Measurements from ENCODE around the gene DNAJA3. TPM values are rescaled to one million over a fixed set of nuclear protein-coding genes. Genes with fewer than 3 reads are reported as not detected.

Gene DNAJA3
- total and polyA plus RNA-seq, 2 donors (not counting 3 experiments of a cell fraction or from before 2014, with no cell fraction given) = 33.4 to 45.4 TPM

DNA sequence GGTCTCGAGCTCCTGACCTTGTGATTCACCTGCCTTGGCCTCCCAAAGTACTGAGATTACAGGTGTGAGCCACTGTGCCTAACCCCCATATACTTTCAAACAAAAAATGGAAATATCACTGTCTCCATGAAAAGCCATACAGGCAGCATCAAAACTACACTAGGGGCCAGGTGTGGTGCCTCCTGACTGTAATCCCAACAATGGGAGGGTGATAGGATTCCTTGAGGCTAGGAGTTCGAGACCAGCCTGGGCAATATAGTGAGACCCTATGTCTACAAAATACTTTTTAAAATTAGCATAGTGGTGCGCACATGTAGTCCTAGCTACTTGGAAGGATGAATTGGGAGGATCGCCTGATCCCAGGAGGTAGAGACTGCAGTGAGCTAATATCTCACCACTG, 66.2 kb downstream of the DNAJA3 start:
- no peaks in the 10 kb centered on the region for H3K9me1 ChIP-seq (replicated peaks; ENCODE audit: control insufficient read depth, extremely low read depth, insufficient read depth, low read length)
- FAIRE-seq (no peak), DNase-seq (ENCODE audit: low read depth, low spot score) (no peak)
- POLR2A ChIA-PET = no interaction called here
- no peak overlapping the region for H3K4me2 ChIP-seq (ENCODE audit: insufficient read depth, low read length)
- H3K36me3 ChIP-seq (ENCODE audit: control insufficient read depth in 2 of 2, extremely low read depth in 1 of 2, insufficient read depth in 2 of 2, low read length in 2 of 2) = peaks cover 2 to 7% of the 10 kb centered on the region in 2 experiments
- dilution Hi-C loops (cut with MboI; ENCODE audit: extremely low pct_ligation_motif_present, low sequenced_read_pairs) (no loop called here), intact Hi-C loops (cut with micrococcal nuclease) (no loop called here)
- no peak overlapping the region for H3K9ac ChIP-seq (replicated peaks; ENCODE audit: extremely low read depth, insufficient read depth, low read length)
- H3K79me2 ChIP-seq (ENCODE audit: control insufficient read depth, insufficient read depth, low read length) = peaks cover 41% of the 10 kb centered on the region
- peaks cover 26% of the 10 kb centered on the region for H3K4me1 ChIP-seq (ENCODE audit: control insufficient read depth, extremely low read depth, insufficient read depth, low read length)
- H3K4me3 ChIP-seq (replicated peaks in 1 of 3; ENCODE audit: insufficient read depth in 1 of 3, low read depth in 1 of 3, low read length in 3 of 3) = no peak overlapping the region
- TF ChIP-seq, protein P1, sequence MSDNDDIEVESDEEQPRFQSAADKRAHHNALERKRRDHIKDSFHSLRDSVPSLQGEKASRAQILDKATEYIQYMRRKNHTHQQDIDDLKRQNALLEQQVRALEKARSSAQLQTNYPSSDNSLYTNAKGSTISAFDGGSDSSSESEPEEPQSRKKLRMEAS (IDR thresholded peaks at IDR 0.05; ENCODE audit: insufficient read depth, insufficient read length) = no peak
- no peak for TF ChIP-seq GATA2 (IDR thresholded peaks at IDR 0.05; ENCODE audit: insufficient read depth, insufficient read length, low read depth, low read length)
- TF ChIP-seq, protein P2, sequence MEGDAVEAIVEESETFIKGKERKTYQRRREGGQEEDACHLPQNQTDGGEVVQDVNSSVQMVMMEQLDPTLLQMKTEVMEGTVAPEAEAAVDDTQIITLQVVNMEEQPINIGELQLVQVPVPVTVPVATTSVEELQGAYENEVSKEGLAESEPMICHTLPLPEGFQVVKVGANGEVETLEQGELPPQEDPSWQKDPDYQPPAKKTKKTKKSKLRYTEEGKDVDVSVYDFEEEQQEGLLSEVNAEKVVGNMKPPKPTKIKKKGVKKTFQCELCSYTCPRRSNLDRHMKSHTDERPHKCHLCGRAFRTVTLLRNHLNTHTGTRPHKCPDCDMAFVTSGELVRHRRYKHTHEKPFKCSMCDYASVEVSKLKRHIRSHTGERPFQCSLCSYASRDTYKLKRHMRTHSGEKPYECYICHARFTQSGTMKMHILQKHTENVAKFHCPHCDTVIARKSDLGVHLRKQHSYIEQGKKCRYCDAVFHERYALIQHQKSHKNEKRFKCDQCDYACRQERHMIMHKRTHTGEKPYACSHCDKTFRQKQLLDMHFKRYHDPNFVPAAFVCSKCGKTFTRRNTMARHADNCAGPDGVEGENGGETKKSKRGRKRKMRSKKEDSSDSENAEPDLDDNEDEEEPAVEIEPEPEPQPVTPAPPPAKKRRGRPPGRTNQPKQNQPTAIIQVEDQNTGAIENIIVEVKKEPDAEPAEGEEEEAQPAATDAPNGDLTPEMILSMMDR (IDR thresholded peaks at IDR 0.05; ENCODE audit: extremely low read depth in 1 of 2, insufficient read depth in 1 of 2, low read depth in 1 of 2, low read length in 2 of 2) = no peak
- TF ChIP-seq POLR2AphosphoS5 (IDR thresholded peaks at IDR 0.05; ENCODE audit: insufficient read depth, low read depth, low read length) = no peak
- no peak for TF ChIP-seq JUN (IDR thresholded peaks at IDR 0.05; ENCODE audit: borderline replicate concordance, insufficient read depth, insufficient read length, low read depth)
- no peak for TF ChIP-seq MYC (IDR thresholded peaks at IDR 0.05; ENCODE audit: low read depth, low read length)
- TF ChIP-seq EZH2 (IDR thresholded peaks at IDR 0.05; ENCODE audit: borderline replicate concordance, low read depth, low read length, severe bottlenecking) = no peak
- TF ChIP-seq POLR2A (IDR thresholded peaks at IDR 0.05; ENCODE audit: low read depth, low read length) = no peak
- TF ChIP-seq FOS (IDR thresholded peaks at IDR 0.05; ENCODE audit: borderline replicate concordance, insufficient read depth, low read length) = no peak
- H3K27ac ChIP-seq (ENCODE audit: insufficient read depth, low read depth, low read length) = no peak overlapping the region
- no peaks in the 10 kb centered on the region for H3K9me3 ChIP-seq (replicated peaks; ENCODE audit: control insufficient read depth, insufficient read depth, low read length)
- CTCF ChIA-PET = no interaction called here
- H2AFZ ChIP-seq (ENCODE audit: low read depth, low read length) = no peak overlapping the region
- H4K20me1 ChIP-seq (replicated peaks; ENCODE audit: control insufficient read depth, extremely low read depth, insufficient read depth, low read length) = no peaks in the 10 kb centered on the region
- no TSS peak for BruUV-seq (replicated peaks)
- no peaks in the 10 kb centered on the region for H3K27me3 ChIP-seq (ENCODE audit: control insufficient read depth in 2 of 2, insufficient read depth in 2 of 2, low read length in 2 of 2)

All from endothelial cell of umbilical vein (primary cell).